ENCODE results near the gene CSMD2.

CSMD2 gene

DNA sequence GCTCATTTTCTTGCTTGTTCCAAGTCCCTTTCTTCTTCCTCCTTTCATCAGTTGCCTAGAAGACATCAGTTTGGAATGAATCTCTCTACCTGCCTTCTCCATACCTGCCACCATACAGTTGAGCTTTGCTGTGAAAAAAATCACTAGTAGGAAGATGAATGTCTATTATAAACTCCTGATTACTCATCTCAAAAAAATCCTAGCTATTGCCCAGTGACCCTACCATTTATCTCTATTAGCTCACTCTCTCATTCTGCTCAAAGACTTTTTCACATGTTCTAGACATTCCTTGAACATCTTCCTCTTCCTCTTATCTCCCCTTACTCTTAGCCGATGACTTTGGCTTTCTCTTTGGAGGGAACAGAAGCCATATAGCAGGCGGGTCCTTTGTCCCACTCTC is 350.9 kb downstream of the CSMD2 start (continued):
- TF ChIP-seq ZNF70 (CRISPR knock-in tag; IDR thresholded peaks at IDR 0.05) (no peak), ARNTL (CRISPR knock-in tag; IDR thresholded peaks at IDR 0.05; ENCODE audit: borderline replicate concordance, low read depth) (no peak)

DNA sequence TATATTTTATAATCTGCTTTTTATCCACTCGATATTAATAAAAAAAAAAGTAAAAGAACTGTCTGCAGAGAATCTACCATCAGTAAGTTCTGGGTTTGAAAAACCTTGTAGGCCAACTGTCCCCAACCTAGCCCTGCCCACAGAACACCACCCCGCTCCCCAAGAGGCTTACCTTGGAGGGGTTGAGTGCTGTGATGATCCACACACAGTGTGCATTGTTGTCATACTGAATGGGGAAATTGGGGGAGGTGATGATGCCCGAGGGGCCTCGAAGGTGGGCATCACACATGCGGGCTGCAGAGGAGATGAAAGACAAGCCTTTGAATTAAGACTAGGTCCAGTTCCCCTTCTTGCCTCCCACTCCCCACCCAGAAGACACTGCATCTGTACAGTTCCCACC is 354.5 kb downstream of the CSMD2 start:
- TF ChIP-seq ESRRG (CRISPR knock-in tag; IDR thresholded peaks at IDR 0.05) = no peak
- TF ChIP-seq BACH2 (CRISPR knock-in tag; IDR thresholded peaks at IDR 0.05; ENCODE audit: borderline replicate concordance) = no peak
- TF ChIP-seq TCF4 (CRISPR knock-in tag; IDR thresholded peaks at IDR 0.05; ENCODE audit: borderline replicate concordance) = no peak
- TF ChIP-seq CSDC2 (CRISPR knock-in tag; IDR thresholded peaks at IDR 0.05) = no peak
- no peak for TF ChIP-seq ZFP30 (CRISPR knock-in tag; IDR thresholded peaks at IDR 0.05)
- TF ChIP-seq, protein P1, sequence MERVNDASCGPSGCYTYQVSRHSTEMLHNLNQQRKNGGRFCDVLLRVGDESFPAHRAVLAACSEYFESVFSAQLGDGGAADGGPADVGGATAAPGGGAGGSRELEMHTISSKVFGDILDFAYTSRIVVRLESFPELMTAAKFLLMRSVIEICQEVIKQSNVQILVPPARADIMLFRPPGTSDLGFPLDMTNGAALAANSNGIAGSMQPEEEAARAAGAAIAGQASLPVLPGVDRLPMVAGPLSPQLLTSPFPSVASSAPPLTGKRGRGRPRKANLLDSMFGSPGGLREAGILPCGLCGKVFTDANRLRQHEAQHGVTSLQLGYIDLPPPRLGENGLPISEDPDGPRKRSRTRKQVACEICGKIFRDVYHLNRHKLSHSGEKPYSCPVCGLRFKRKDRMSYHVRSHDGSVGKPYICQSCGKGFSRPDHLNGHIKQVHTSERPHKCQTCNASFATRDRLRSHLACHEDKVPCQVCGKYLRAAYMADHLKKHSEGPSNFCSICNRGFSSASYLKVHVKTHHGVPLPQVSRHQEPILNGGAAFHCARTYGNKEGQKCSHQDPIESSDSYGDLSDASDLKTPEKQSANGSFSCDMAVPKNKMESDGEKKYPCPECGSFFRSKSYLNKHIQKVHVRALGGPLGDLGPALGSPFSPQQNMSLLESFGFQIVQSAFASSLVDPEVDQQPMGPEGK (CRISPR knock-in tag; IDR thresholded peaks at IDR 0.05; ENCODE audit: borderline replicate concordance) = no peak
- TF ChIP-seq RARB (CRISPR knock-in tag; IDR thresholded peaks at IDR 0.05) = no peak
- no peak for TF ChIP-seq ZFP3 (CRISPR knock-in tag; IDR thresholded peaks at IDR 0.05)
- no peak for ATAC-seq

DNA sequence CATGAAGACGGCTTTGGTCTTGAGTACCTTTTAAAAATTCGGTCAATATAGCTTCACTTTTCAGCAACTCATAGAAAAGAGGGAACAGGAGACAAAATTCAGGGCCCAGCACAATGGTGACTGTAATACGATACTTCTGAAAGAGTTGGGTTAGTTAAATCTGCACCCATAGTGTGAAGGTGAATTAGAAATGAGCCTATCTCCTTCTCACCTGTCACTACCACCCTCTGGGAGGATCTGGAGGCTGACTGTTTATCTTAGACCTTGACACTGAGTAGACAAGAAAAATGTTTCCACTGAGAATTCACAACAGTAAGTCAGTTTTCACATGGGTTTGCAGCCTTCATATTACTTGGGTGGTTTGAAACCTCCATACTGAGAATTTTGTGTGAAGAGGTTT is 359.0 kb downstream of the CSMD2 start:
- no peak for ATAC-seq
- TF ChIP-seq, protein P2, sequence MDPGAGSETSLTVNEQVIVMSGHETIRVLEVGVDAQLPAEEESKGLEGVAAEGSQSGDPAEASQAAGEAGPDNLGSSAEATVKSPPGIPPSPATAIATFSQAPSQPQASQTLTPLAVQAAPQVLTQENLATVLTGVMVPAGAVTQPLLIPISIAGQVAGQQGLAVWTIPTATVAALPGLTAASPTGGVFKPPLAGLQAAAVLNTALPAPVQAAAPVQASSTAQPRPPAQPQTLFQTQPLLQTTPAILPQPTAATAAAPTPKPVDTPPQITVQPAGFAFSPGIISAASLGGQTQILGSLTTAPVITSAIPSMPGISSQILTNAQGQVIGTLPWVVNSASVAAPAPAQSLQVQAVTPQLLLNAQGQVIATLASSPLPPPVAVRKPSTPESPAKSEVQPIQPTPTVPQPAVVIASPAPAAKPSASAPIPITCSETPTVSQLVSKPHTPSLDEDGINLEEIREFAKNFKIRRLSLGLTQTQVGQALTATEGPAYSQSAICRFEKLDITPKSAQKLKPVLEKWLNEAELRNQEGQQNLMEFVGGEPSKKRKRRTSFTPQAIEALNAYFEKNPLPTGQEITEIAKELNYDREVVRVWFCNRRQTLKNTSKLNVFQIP (CRISPR knock-in tag; IDR thresholded peaks at IDR 0.05; ENCODE audit: borderline replicate concordance, low read depth) = no peak
- TF ChIP-seq ZNF565 (CRISPR knock-in tag; conservative IDR thresholded peaks at IDR 0.05; ENCODE audit: low read depth) = no peak
- TF ChIP-seq ZFP3 (CRISPR knock-in tag; IDR thresholded peaks at IDR 0.05) = no peak
- TF ChIP-seq, protein P3, sequence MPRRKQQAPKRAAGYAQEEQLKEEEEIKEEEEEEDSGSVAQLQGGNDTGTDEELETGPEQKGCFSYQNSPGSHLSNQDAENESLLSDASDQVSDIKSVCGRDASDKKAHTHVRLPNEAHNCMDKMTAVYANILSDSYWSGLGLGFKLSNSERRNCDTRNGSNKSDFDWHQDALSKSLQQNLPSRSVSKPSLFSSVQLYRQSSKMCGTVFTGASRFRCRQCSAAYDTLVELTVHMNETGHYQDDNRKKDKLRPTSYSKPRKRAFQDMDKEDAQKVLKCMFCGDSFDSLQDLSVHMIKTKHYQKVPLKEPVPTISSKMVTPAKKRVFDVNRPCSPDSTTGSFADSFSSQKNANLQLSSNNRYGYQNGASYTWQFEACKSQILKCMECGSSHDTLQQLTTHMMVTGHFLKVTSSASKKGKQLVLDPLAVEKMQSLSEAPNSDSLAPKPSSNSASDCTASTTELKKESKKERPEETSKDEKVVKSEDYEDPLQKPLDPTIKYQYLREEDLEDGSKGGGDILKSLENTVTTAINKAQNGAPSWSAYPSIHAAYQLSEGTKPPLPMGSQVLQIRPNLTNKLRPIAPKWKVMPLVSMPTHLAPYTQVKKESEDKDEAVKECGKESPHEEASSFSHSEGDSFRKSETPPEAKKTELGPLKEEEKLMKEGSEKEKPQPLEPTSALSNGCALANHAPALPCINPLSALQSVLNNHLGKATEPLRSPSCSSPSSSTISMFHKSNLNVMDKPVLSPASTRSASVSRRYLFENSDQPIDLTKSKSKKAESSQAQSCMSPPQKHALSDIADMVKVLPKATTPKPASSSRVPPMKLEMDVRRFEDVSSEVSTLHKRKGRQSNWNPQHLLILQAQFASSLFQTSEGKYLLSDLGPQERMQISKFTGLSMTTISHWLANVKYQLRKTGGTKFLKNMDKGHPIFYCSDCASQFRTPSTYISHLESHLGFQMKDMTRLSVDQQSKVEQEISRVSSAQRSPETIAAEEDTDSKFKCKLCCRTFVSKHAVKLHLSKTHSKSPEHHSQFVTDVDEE (CRISPR knock-in tag; IDR thresholded peaks at IDR 0.05) = no peak
- no peak for TF ChIP-seq ZC3H10 (CRISPR knock-in tag; IDR thresholded peaks at IDR 0.05)
- TF ChIP-seq, protein P4, sequence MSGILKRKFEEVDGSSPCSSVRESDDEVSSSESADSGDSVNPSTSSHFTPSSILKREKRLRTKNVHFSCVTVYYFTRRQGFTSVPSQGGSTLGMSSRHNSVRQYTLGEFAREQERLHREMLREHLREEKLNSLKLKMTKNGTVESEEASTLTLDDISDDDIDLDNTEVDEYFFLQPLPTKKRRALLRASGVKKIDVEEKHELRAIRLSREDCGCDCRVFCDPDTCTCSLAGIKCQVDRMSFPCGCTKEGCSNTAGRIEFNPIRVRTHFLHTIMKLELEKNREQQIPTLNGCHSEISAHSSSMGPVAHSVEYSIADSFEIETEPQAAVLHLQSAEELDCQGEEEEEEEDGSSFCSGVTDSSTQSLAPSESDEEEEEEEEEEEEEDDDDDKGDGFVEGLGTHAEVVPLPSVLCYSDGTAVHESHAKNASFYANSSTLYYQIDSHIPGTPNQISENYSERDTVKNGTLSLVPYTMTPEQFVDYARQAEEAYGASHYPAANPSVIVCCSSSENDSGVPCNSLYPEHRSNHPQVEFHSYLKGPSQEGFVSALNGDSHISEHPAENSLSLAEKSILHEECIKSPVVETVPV (CRISPR knock-in tag; IDR thresholded peaks at IDR 0.05) = no peak
- TF ChIP-seq OSR1 (CRISPR knock-in tag; IDR thresholded peaks at IDR 0.05) = no peak
- TF ChIP-seq, protein P5, sequence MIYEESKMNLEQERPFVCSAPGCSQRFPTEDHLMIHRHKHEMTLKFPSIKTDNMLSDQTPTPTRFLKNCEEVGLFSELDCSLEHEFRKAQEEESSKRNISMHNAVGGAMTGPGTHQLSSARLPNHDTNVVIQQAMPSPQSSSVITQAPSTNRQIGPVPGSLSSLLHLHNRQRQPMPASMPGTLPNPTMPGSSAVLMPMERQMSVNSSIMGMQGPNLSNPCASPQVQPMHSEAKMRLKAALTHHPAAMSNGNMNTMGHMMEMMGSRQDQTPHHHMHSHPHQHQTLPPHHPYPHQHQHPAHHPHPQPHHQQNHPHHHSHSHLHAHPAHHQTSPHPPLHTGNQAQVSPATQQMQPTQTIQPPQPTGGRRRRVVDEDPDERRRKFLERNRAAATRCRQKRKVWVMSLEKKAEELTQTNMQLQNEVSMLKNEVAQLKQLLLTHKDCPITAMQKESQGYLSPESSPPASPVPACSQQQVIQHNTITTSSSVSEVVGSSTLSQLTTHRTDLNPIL (CRISPR knock-in tag; IDR thresholded peaks at IDR 0.05; ENCODE audit: low read depth) = no peak
- TF ChIP-seq ISL1 (CRISPR knock-in tag; IDR thresholded peaks at IDR 0.05) = no peak

DNA sequence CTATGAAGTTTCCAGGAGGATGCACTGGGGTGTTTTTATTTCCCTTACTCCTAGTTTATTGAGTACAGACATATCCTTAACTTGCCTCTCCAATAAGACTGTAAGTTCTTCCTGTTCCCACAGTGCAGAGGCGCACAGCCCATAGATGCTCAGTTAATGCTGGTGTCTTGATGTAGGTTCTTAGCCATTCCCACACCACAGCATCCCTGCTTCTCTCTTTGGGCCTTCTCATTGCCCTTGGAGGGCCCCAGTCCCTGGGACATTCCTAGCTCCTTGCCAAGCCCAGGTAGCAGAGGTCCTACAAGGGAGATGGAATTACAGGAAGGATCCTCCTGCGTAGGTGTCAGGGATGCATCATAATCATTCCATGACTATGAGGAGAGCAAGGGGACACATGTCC is 362.8 kb downstream of the CSMD2 start:
- TF ChIP-seq ZNF8 (CRISPR knock-in tag; IDR thresholded peaks at IDR 0.05) = no peak
- no peak for ATAC-seq

DNA sequence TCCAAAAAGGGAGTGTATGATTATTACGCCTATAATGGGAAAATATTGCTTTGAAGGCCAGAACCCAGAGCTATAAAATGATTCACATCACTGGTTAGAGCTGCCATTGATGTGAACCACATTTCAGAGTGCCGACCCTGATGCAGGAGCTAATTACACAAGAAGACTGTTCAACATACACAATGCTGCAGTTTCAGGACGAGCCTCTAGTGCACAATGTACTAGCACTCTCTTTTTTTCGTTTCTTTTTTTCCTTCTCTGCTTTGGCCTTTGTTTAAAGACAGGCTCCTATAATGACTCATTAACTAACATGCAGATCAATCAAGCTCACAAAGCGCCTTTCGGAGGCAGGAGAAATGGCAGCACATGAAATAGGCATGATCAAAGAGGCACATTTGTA is 367.2 kb downstream of the CSMD2 start:
- no peak for ATAC-seq
- no peak for TF ChIP-seq ESRRG (CRISPR knock-in tag; IDR thresholded peaks at IDR 0.05)
- no peak for TF ChIP-seq ARNTL (CRISPR knock-in tag; IDR thresholded peaks at IDR 0.05; ENCODE audit: borderline replicate concordance, low read depth)
- TF ChIP-seq ZNF70 (CRISPR knock-in tag; IDR thresholded peaks at IDR 0.05) = no peak
- TF ChIP-seq, protein P5 (CRISPR knock-in tag; IDR thresholded peaks at IDR 0.05; ENCODE audit: low read depth) = no peak
- no peak for TF ChIP-seq BACH2 (CRISPR knock-in tag; IDR thresholded peaks at IDR 0.05; ENCODE audit: borderline replicate concordance)
- no peak for TF ChIP-seq CSDC2 (CRISPR knock-in tag; IDR thresholded peaks at IDR 0.05)
- TF ChIP-seq, protein P2 (CRISPR knock-in tag; IDR thresholded peaks at IDR 0.05; ENCODE audit: borderline replicate concordance, low read depth) = no peak
- TF ChIP-seq, protein P4 (CRISPR knock-in tag; IDR thresholded peaks at IDR 0.05) = no peak
- no peak for TF ChIP-seq ZNF8 (CRISPR knock-in tag; IDR thresholded peaks at IDR 0.05)
- no peak for TF ChIP-seq TOX (CRISPR knock-in tag; IDR thresholded peaks at IDR 0.05; ENCODE audit: borderline replicate concordance)
- no peak for TF ChIP-seq SNAI2 (CRISPR knock-in tag; IDR thresholded peaks at IDR 0.05)
- no peak for TF ChIP-seq TCF4 (CRISPR knock-in tag; IDR thresholded peaks at IDR 0.05; ENCODE audit: borderline replicate concordance)

Measured in SK-N-SH treated with all-trans-retinoic acid at 6 μM for 48 hours (cell line).